Iris pigment epithelial cell (primary cell): ENCODE results near the gene TNS4.

Source experiments
- DNase-seq: peaks from one replicate; pipeline ENCODE4 v3.0.0-alpha.2; 2011; ENCODE audit warnings: low read depth

Gene TNS4

GRCh38 chr17:40491486-40491885 is 9.9 kb downstream of the TNS4 start:
- no peak for DNase-seq

GRCh38 chr17:40490982-40491381 is 10.4 kb downstream of the TNS4 start:
- no peak for DNase-seq

GRCh38 chr17:40490289-40490853 is 11.1 kb downstream of the TNS4 start:
- DNase-seq: peak; percentile 91

GRCh38 chr17:40487371-40488020 is 13.9 kb downstream of the TNS4 start:
- no peak for DNase-seq

- peak; percentile 90 for DNase-seq
These were observed 14.7 kb downstream of the TNS4 start for GRCh38 chr17:40486522-40487370.

- peak; percentile 100 for DNase-seq
These were observed 15.4 kb downstream of the TNS4 start for GRCh38 chr17:40485851-40486521.

- DNase-seq: no peak
These were observed 16.4 kb downstream of the TNS4 start for GRCh38 chr17:40484973-40485530.

GRCh38 chr17:40484285-40484972 is 17.0 kb downstream of the TNS4 start:
- no peak for DNase-seq

- no peak for DNase-seq
These were observed 17.7 kb downstream of the TNS4 start for GRCh38 chr17:40483679-40484078.

- no peak for DNase-seq
These were observed 18.7 kb downstream of the TNS4 start for GRCh38 chr17:40482722-40483121.

- no peak for DNase-seq
These were observed 20.3 kb downstream of the TNS4 start for GRCh38 chr17:40481106-40481505.

GRCh38 chr17:40480501-40481003 is 20.9 kb downstream of the TNS4 start:
- DNase-seq: no peak

GRCh38 chr17:40479754-40480480 is 21.5 kb downstream of the TNS4 start:
- no peak for DNase-seq

- DNase-seq: no peak
These were observed 22.9 kb downstream of the TNS4 start for GRCh38 chr17:40478486-40478885.

GRCh38 chr17:40477796-40478195 is 23.6 kb downstream of the TNS4 start:
- no peak for DNase-seq

GRCh38 chr17:40475234-40475908 is 26.1 kb downstream of the TNS4 start:
- no peak for DNase-seq

- peak; percentile 40 for DNase-seq
These were observed 26.9 kb downstream of the TNS4 start for GRCh38 chr17:40474419-40475002.

- no peak for DNase-seq
These were observed 27.7 kb downstream of the TNS4 start for GRCh38 chr17:40473573-40474365.
